Lower lobe of right lung (tissue), 2 donors: ENCODE data around the gene ZNF609. TPM values are rescaled to one million over a fixed set of nuclear protein-coding genes. Genes with fewer than 3 reads are reported as not detected.

Experiments
- ATAC-seq, 2 donors: fragments of 200-7000 bp; cut with Tn5 transposase; one replicate each; pipeline ENCODE4 v1.9.1; 2020 to 2022; ENCODE audit warnings: mild to moderate bottlenecking in 2 of 2, moderate library complexity in 2 of 2
- DNase-seq: peaks from one replicate; pipeline ENCODE4 v3.0.0-alpha.2; 2020
- H3K27ac ChIP-seq: fragments of 200-600 bp; one replicate; pipeline ENCODE4 v1.8.0; 2022
- H3K27me3 ChIP-seq: fragments of 200-600 bp; one replicate; pipeline ENCODE4 v1.8.0; 2022; ENCODE audit warnings: low read depth
- H3K36me3 ChIP-seq: fragments of 200-600 bp; one replicate; pipeline ENCODE4 v1.8.0; 2022; ENCODE audit warnings: mild to moderate bottlenecking
- H3K4me1 ChIP-seq: fragments of 200-600 bp; one replicate; pipeline ENCODE4 v1.8.0; 2022
- H3K4me3 ChIP-seq: fragments of 200-600 bp; one replicate; pipeline ENCODE4 v1.8.0; 2022; ENCODE audit warnings: mild to moderate bottlenecking
- H3K9me3 ChIP-seq: fragments of 200-600 bp; one replicate; pipeline ENCODE4 v1.8.0; 2022
- CTCF ChIP-seq: fragments of 200-600 bp; IDR thresholded peaks from one replicate; pipeline ENCODE4 v1.8.0; 2022; ENCODE audit warnings: antibody characterized with exemption, mild to moderate bottlenecking
- intact Hi-C: fragments of 100-400 bp; cut with DNase I; formaldehyde crosslinking; loops from one replicate; pipeline ENCODE4 v1.11.0; 2022
- total RNA-seq: library from RNA; stranded (reverse); fragmentation: NEBNext Ultra II Directional; extraction: Animal tissue kit (Norgen Biotek cat#: 25700); gene quantifications from one replicate; pipeline ENCODE4 v1.2.1, GENCODE V29; 2021
- donor health status: DM: no; HTN: yes; CAD: no; lungs with severe emphysema.

The ZNF609 gene
- total RNA-seq, 1 donor from 2014 or later: 45.3 TPM

GRCh38 chr15:64426845-64427465 lies 33.4 kb upstream of the ZNF609 start:
- no peaks in the 10 kb centered on the region for H3K9me3 ChIP-seq
- peak; percentile 18 for TF ChIP-seq CTCF
- ATAC-seq: no peak
- H3K27me3 ChIP-seq: no peaks in the 10 kb centered on the region
- no peak overlapping the region for H3K27ac ChIP-seq
- peaks cover 12% of the 10 kb centered on the region for H3K4me1 ChIP-seq
- H3K4me3 ChIP-seq: no peak overlapping the region
- H3K36me3 ChIP-seq: peaks cover 80% of the 10 kb centered on the region
- intact Hi-C loops: no loop called here
- DNase-seq: no peak

- TF ChIP-seq CTCF: no peak
- Histone ChIP-seq H3K36me3 (peaks cover 70% of the 10 kb centered on the region), H3K27me3 (no peaks in the 10 kb centered on the region), H3K27ac (no peak overlapping the region), H3K4me1 (peaks cover 12% of the 10 kb centered on the region), H3K9me3 (no peaks in the 10 kb centered on the region), H3K4me3 (no peak overlapping the region)
- intact Hi-C loops: no loop called here
- ATAC-seq: no peak
- DNase-seq: no peak
Measured at GRCh38 chr15:64429448-64429847, 30.9 kb upstream of the ZNF609 start.

- DNase-seq (no peak), ATAC-seq (peak; percentile 53 to 59)
- H3K4me3 ChIP-seq: no peak overlapping the region
- intact Hi-C loops: no loop called here
- no peaks in the 10 kb centered on the region for H3K9me3 ChIP-seq
- H3K36me3 ChIP-seq: peaks cover 63% of the 10 kb centered on the region
- peak overlapping the region; percentile 26 for H3K27ac ChIP-seq
- peaks cover 12% of the 10 kb centered on the region for H3K4me1 ChIP-seq
- no peak for TF ChIP-seq CTCF
- H3K27me3 ChIP-seq: no peaks in the 10 kb centered on the region
Measured at GRCh38 chr15:64430000-64430735, 30.2 kb upstream of the ZNF609 start.

GRCh38 chr15:64437982-64438381 lies 22.4 kb upstream of the ZNF609 start:
- Histone ChIP-seq H3K4me1 (no peaks in the 10 kb centered on the region), H3K36me3 (peaks cover 9% of the 10 kb centered on the region), H3K4me3 (no peak overlapping the region), H3K27ac (no peak overlapping the region), H3K9me3 (no peaks in the 10 kb centered on the region), H3K27me3 (no peaks in the 10 kb centered on the region)
- ATAC-seq: no peak
- intact Hi-C loops: no loop called here
- no peak for TF ChIP-seq CTCF
- DNase-seq: no peak

GRCh38 chr15:64438653-64439447 lies 21.5 kb upstream of the ZNF609 start:
- H3K27me3 ChIP-seq: no peaks in the 10 kb centered on the region
- no peaks in the 10 kb centered on the region for H3K4me1 ChIP-seq
- TF ChIP-seq CTCF: no peak
- no peak for DNase-seq
- peaks cover 2% of the 10 kb centered on the region for H3K36me3 ChIP-seq
- H3K9me3 ChIP-seq: no peaks in the 10 kb centered on the region
- intact Hi-C loops: no loop called here
- no peak overlapping the region for H3K4me3 ChIP-seq
- ATAC-seq: no peak
- no peak overlapping the region for H3K27ac ChIP-seq
